ENCODE measurements around the gene USP54.
"Not testable (repeated sequence)": the region's sequence is repeated elsewhere in the genome, so short reads cannot be mapped to it uniquely, and the experiment has no call there.

The USP54 gene

GRCh38 chr10:73589563-73590126 lies 1.5 kb downstream of the USP54 start:
- DNase-seq (ENCODE audit: low read depth), result no peak

GRCh38 chr10:73588656-73589055 lies 2.5 kb downstream of the USP54 start:
- DNase-seq (ENCODE audit: low read depth), result no peak

DNA sequence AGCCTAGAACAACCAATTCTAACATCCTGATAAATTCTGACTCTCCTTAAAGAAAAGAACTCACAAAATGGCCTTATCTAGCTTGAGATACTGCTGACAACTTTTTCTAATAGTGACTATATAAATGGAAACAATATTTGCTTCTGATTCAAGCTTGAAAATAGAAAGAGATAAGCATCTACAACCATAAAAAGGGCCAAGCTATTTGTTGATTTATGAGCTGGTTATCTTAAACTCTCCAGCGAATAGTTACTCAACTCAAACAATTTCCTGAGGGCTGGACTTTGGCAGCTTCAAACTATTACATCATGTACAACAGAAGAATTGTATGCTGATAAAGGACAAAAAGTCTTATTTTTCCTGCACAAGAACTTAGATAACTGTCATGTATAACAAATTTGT lies 4.6 kb downstream of the USP54 start:
- no peak for DNase-seq (ENCODE audit: low read depth)

DNA sequence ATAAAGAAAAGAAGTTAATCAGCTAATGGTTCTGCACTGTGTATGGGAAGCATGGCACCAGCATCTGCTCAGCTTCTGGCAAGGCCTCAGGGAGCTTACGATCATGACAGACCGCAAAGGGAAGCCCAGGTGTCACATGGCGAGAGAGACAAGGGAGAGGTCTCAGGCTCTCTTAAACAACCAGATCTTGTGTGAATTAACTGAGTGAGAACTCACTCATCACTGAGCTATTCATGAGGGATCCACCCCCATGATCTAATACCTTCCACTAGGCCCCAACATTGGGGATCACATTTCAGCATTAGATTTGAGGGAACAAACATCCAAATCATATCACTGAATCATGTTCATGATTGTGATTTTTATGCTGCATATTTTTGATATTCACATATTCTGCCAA lies 5.8 kb downstream of the USP54 start:
- DNase-seq (ENCODE audit: low read depth), result no peak

GRCh38 chr10:73584737-73585136 lies 6.4 kb downstream of the USP54 start:
- DNase-seq (ENCODE audit: low read depth), result no peak

DNA sequence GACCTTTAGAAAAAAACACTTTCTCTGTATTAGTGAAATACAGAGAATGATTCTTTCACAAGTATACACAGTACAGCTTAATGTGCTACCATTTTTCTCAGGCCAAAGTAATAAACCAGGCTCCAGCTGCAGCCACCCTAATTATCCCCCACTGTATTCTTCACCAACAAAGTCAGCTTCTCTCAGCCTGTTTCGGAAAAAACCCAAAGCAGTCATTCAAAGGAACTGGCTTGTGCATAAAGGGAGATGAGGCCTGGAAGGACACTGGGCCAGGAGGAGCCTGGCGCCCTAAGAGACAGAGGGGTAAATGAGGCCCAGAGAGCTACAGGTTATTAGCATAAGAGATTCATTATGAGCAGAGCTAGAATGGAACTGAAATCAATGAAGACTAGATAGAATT lies 9.2 kb downstream of the USP54 start:
- no peak for DNase-seq (ENCODE audit: low read depth)

- DNase-seq (ENCODE audit: low read depth), result not testable (repeated sequence)
Observed at GRCh38 chr10:73578927-73579326, 12.2 kb downstream of the USP54 start.

DNA sequence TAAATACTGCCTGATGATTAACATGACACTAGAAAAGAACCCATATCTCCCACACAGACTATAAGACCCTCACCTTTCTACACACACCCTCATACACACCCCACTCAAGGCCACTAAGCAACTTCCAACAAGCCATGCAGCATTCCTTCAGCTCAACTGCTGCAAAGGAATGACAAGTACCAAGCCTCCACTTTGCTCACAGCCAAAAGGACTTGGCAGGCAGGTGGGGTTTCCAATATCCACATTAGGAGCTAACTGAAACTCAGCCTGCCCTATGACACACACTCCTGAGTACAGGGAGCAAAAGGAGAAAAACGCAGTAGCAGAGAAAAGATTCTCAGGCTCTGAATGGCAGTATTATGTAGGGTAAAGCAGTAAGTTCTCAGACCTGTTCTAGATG lies 13.4 kb downstream of the USP54 start:
- no peak for DNase-seq (ENCODE audit: low read depth)

DNA sequence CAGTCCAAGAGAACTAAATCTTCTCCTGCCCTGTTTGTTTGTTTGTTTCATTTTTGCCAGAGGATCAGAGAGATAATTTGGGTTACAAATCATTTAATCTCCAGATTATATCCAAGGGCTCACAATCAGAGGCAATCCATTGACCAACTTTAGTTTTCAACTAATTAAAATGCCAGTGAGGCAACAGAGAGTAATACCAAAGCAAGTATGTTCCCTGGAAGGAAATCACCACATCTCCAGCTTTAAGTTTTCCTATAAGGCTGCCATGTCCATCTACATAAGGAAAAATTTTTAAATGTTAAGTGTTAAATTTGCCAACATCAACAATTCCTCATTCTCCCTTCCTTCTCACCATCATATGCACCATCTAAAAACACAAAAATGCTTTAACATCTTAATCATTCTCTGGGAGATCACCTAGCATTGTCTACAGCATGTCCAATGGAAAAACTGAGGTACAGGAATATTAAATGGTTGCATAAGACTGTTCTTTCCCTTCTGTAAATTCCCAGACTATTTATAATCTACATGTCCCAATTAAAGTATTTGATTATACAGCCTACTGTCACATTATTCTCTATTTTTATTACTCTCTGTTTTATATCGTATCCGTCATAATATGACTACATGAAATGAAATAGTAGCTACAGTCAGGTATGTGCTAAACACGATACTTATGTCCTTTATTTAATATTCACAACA lies 14.1 kb downstream of the USP54 start:
- no peak for DNase-seq (ENCODE audit: low read depth)

GRCh38 chr10:73576178-73576889 lies 14.8 kb downstream of the USP54 start:
- DNase-seq (ENCODE audit: low read depth), result no peak

DNA sequence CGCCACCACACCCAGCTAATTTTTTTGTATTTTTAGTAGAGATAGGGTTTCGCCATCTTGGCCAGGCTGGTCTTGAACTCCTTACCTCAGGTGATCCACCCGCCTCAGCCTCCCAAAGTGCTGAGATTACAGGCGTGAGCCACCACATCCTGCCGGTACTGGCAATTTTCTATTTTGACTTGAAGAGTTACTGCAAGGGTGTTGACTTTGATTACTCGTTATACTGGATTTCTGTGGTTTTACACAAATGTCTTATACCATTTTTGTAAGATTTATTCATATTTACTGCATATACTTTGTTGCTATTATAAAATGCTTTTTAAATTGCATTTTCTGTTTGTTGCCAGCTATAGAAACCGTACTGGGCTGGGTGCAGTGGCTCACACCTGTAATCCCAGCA lies 24.1 kb downstream of the USP54 start:
- DNase-seq (ENCODE audit: low read depth), result not testable (repeated sequence)

GRCh38 chr10:73561192-73561591 lies 29.9 kb downstream of the USP54 start:
- DNase-seq (ENCODE audit: low read depth), result no peak

GRCh38 chr10:73559590-73559989 lies 31.6 kb downstream of the USP54 start:
- no peak for DNase-seq (ENCODE audit: low read depth)

DNA sequence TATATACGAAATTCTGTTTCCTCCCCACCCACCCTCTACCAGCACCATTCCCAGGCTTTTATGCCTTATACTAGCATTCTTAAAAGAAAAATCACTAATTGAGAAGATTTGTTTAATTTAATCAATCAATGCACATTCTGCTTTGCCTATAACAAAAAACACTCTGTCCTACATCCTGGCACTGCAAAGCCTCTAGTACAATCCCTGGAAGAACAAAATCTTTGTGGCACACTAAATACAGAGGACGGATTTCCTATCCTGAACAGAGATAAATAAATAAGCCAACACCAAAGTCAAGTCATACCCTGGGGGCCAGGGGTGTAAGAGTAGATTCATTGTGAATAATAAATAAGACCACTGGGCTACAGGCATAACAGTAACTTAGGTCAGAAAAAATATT lies 34.3 kb downstream of the USP54 start:
- no peak for DNase-seq (ENCODE audit: low read depth)

- no peak for DNase-seq (ENCODE audit: low read depth)
Observed at GRCh38 chr10:73554721-73555120, 36.4 kb downstream of the USP54 start.

DNA sequence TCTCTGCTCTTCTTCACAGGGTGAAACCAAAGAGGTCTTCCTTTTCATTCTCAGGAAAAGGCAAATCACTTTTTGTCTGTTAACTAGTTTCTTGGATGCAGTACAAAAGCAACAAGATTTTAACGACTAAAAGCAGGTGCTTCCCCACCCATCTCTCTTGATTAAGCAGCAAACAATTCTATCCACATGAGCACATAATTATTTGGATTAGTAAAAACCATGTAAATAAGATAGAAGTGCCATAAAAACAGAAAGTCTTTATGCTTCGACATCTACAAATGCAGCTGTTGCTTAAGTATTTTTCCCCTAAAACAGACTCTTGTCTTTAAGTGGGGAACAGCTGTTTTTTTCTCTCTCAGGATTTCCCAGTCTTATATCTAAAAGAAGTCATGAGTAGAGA lies 37.4 kb downstream of the USP54 start:
- DNase-seq (ENCODE audit: low read depth), result no peak

DNA sequence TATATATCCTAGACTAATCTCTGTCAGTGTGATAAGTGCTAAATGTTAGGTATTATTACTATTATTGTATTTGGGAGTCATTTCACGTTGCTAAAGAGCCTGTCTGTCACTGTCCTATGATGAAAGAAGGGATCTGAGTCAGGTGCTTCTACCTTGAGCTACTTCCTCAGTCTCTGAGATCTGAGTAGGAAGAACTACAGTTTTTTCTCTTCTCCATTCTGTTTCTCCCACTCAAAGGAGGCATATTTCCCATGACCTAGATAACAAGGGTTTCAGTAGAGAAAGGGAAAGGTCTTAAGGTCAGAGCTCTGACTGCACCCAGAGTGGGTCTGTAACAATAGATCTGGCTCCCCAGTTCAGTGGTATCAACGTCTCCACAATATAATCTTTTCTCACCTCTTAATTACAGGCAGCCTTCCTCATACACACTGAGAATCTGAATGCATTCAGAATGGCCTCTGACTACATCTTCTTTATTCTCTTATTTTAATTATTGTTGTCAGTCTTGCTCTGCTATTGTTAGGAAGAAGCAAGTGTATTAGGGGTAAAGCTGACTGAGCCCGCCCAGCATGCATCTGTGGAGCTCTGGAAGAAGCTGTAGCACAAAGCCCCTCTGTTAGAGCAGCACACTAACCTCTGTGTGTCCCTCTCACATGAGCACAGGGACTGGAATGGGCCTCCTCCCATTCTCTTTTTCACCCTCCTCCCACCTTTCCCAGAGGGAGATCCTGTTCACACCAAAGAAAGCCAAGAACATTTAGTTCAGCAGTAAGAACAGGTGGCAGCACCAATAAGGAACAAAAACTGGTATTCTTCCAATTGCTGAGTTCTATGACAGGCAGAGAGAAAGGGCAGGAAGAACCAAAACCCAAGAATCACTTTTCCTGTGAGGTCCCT lies 38.1 kb downstream of the USP54 start:
- DNase-seq (ENCODE audit: low read depth), result no peak

GRCh38 chr10:73551515-73551914 lies 39.6 kb downstream of the USP54 start:
- no peak for DNase-seq (ENCODE audit: low read depth)

- DNase-seq (ENCODE audit: low read depth), result no peak
Observed at GRCh38 chr10:73545357-73545756, 45.8 kb downstream of the USP54 start.

DNA sequence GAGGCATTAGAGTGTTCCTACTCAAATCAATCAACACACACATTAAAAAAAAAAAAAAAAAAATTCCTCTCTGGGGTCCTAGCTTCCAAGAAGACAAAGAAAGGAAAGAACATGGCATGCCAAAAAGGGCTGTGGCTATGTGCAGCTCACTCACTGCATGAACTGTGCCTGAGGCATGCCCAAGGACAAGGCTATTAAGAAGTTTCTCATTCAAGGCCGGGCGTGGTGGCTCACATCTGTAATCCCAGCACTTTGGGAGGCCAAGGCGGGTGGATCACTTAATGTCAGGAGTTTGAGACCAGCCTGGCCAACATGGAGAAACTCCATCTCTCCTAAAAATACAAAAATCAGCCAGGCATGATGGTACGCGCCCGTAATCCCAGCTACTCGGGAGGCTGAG lies 53.4 kb downstream of the USP54 start:
- DNase-seq (ENCODE audit: low read depth), result no peak

DNA sequence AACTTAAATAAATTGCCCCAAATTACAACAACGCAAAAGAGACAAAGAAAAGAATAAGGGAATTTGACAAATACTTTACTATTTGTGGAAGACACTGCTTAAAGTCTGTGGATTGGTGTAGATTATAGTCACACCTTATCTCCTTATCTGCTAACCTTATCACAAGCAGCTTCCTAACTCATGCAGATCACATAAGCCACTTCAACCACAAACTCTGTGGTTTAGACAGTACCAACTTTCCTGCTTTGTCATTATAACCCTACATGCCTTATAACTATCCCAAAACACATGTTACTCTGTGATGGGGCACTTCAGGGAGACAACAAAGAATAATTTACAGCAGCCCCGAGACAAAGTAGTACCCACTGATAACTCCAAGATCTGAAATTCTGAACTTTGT lies 53.9 kb downstream of the USP54 start:
- DNase-seq (ENCODE audit: low read depth), result peak; percentile 45

GRCh38 chr10:73534857-73535256 lies 56.3 kb downstream of the USP54 start:
- DNase-seq (ENCODE audit: low read depth), result no peak

Measured in CMK (cell line).